IMR-90 (cell line): ENCODE results near the gene AUH. TPM values are rescaled to one million over a fixed set of nuclear protein-coding genes. Genes with fewer than 3 reads are reported as not detected.

Experiments
- ATAC-seq: fragments of 200-7000 bp; cut with Tn5 transposase; 2 replicates; pipeline ENCODE4 v1.9.1; 2020; ENCODE audit warnings: low read depth, mild to moderate bottlenecking, moderate library complexity
- BruUV-seq: library from RNA; stranded (reverse); fragments of 400-500 nt; replicated peaks from 2 replicates; lab custom pipeline; 2021; lab: Mats Ljungman, UMichigan
- CTCF ChIA-PET: fragments of 300-600 bp; formaldehyde crosslinking; extraction: SDS; loops from one replicate; lab custom pipeline; 2021; ENCODE audit warnings: antibody characterized with exemption; lab: Yijun Ruan, JAX
- POLR2A ChIA-PET: fragments of 300-600 bp; sonication (Branson Sonifier 250); formaldehyde crosslinking; loops from one replicate; lab custom pipeline; 2022; ENCODE audit warnings: antibody characterized with exemption; ENCODE audit not compliant: unreplicated experiment; lab: Charles Lee
- DNase-seq: peaks from one replicate; pipeline ENCODE4 v3.0.0; 2013
- H2AFZ ChIP-seq: replicated peaks from 2 replicates; pipeline ENCODE3; 2013; ENCODE audit warnings: low read length, mild to moderate bottlenecking; ENCODE audit not compliant: poor library complexity
- H2AK5ac ChIP-seq: 2 replicates; pipeline ENCODE4 v1.6.1; 2013; ENCODE audit warnings: low read depth, low read length, inconsistent platforms
- H2AK9ac ChIP-seq: replicated peaks from 2 replicates; pipeline ENCODE3; 2013; ENCODE audit warnings: mild to moderate bottlenecking, low read depth, low read length, moderate library complexity; ENCODE audit not compliant: poor library complexity
- H2BK120ac ChIP-seq: 2 replicates; pipeline ENCODE4 v1.6.1; 2013; ENCODE audit warnings: low read depth, low read length, inconsistent platforms
- H2BK15ac ChIP-seq: 3 replicates; pipeline ENCODE4 v1.6.1; 2013; ENCODE audit warnings: low read depth, low read length, inconsistent platforms
- H2BK20ac ChIP-seq: 2 replicates; pipeline ENCODE4 v1.6.1; 2013; ENCODE audit warnings: low read depth, mild to moderate bottlenecking, inconsistent platforms, low read length, moderate library complexity
- H2BK5ac ChIP-seq: 2 replicates; pipeline ENCODE4 v1.6.1; 2013; ENCODE audit warnings: mild to moderate bottlenecking, low read depth, low read length, inconsistent platforms; ENCODE audit not compliant: poor library complexity, severe bottlenecking
- H3K14ac ChIP-seq: replicated peaks from 2 replicates; pipeline ENCODE4 v1.6.1; 2013; ENCODE audit warnings: low read depth, low read length, inconsistent platforms
- H3K18ac ChIP-seq: 2 replicates; pipeline ENCODE4 v1.6.1; 2013; ENCODE audit warnings: low read depth, low read length, control low read depth
- H3K23ac ChIP-seq: 2 replicates; pipeline ENCODE4 v1.6.1; 2013; ENCODE audit warnings: low read depth, low read length, inconsistent platforms
- H3K27ac ChIP-seq: 2 replicates; pipeline ENCODE4 v1.5.1; 2013; ENCODE audit warnings: mild to moderate bottlenecking, control low read depth, low read length; ENCODE audit not compliant: insufficient read depth
- H3K27me3 ChIP-seq: 2 replicates; pipeline ENCODE4 v1.6.1; 2013; ENCODE audit warnings: low read length; ENCODE audit not compliant: control insufficient read depth, insufficient read depth
- H3K36me3 ChIP-seq: 2 replicates; pipeline ENCODE4 v1.6.1; 2013; ENCODE audit warnings: low read length, mixed read lengths; ENCODE audit not compliant: control insufficient read depth, insufficient read depth
- H3K4ac ChIP-seq: 2 replicates; pipeline ENCODE4 v1.6.1; 2013; ENCODE audit warnings: low read depth, low read length, inconsistent platforms
- H3K4me1 ChIP-seq: 2 replicates; pipeline ENCODE4 v1.6.1; 2013; ENCODE audit warnings: low read length, mixed read lengths; ENCODE audit not compliant: control insufficient read depth, insufficient read depth
- H3K4me2 ChIP-seq: 2 replicates; pipeline ENCODE4 v1.6.1; 2013; ENCODE audit warnings: low read depth, mild to moderate bottlenecking, control low read depth, low read length, moderate library complexity
- H3K4me3 ChIP-seq: 2 replicates; pipeline ENCODE4 v1.5.1; 2013; ENCODE audit warnings: low read depth, mild to moderate bottlenecking, control low read depth, low read length, moderate library complexity; ENCODE audit not compliant: insufficient read depth
- H3K56ac ChIP-seq: 2 replicates; pipeline ENCODE4 v1.6.1; 2013; ENCODE audit warnings: low read length, inconsistent platforms; ENCODE audit not compliant: insufficient read depth; ENCODE audit errors: extremely low read depth
- H3K79me1 ChIP-seq, 2 experiments: 2 replicates each; pipeline ENCODE4 v1.6.1; 2013; ENCODE audit warnings: low read length in 2 of 2, inconsistent platforms in 1 of 2, low read depth in 1 of 2
- H3K9ac ChIP-seq: 2 replicates; pipeline ENCODE4 v1.6.1; 2013; ENCODE audit warnings: low read depth, low read length, control low read depth
- H3K9me1 ChIP-seq: 2 replicates; pipeline ENCODE4 v1.6.1; 2013; ENCODE audit warnings: low read length, inconsistent platforms; ENCODE audit not compliant: insufficient read depth
- H3K9me3 ChIP-seq: 2 replicates; pipeline ENCODE4 v1.6.1; 2013; ENCODE audit warnings: low read length; ENCODE audit not compliant: control insufficient read depth, insufficient read depth
- H4K20me1 ChIP-seq: 2 replicates; pipeline ENCODE4 v1.6.1; 2013; ENCODE audit warnings: low read length, inconsistent platforms; ENCODE audit not compliant: insufficient read depth
- H4K5ac ChIP-seq: 2 replicates; pipeline ENCODE4 v1.6.1; 2013; ENCODE audit warnings: mild to moderate bottlenecking, low read depth, low read length, control low read depth
- H4K8ac ChIP-seq, 2 experiments: 2 replicates each; pipeline ENCODE4 v1.6.1; 2013; ENCODE audit warnings: low read depth in 2 of 2, low read length in 2 of 2, control low read depth in 1 of 2, inconsistent platforms in 1 of 2
- H4K91ac ChIP-seq: 2 replicates; pipeline ENCODE4 v1.6.1; 2013; ENCODE audit warnings: low read depth, low read length, inconsistent platforms; ENCODE audit not compliant: insufficient read depth
- BHLHE40 ChIP-seq: fragments of 150-350 bp; IDR thresholded peaks from 2 replicates; pipeline ENCODE4 v1.6.1; 2016; ENCODE audit warnings: mild to moderate bottlenecking, low read depth, low read length
- CEBPB ChIP-seq: IDR thresholded peaks from 2 replicates; pipeline ENCODE4 v1.6.1; 2012; ENCODE audit warnings: low read depth, low read length, improper control_type of control experiment
- CHD1 ChIP-seq: IDR thresholded peaks from 2 replicates; pipeline ENCODE4 v1.6.1; 2012; ENCODE audit warnings: low read depth, low read length, improper control_type of control experiment
- CTCF ChIP-seq: conservative IDR thresholded peaks from 2 replicates; pipeline ENCODE4 v1.5.1; 2012; ENCODE audit warnings: mild to moderate bottlenecking, low read depth, low read length, improper control_type of control experiment
- ELK1 ChIP-seq: fragments of 150-350 bp; IDR thresholded peaks from 2 replicates; pipeline ENCODE4 v1.6.1; 2016; ENCODE audit warnings: low read depth, mild to moderate bottlenecking, low read length, moderate library complexity, borderline replicate concordance
- FOS ChIP-seq: fragments of 150-350 bp; IDR thresholded peaks from 2 replicates; pipeline ENCODE4 v1.6.1; 2016; ENCODE audit warnings: low read depth, low read length
- MAFK ChIP-seq: IDR thresholded peaks from 2 replicates; pipeline ENCODE4 v1.6.1; 2012; ENCODE audit warnings: low read depth, low read length, improper control_type of control experiment
- MAZ ChIP-seq: IDR thresholded peaks from 2 replicates; pipeline ENCODE4 v1.6.1; 2012; ENCODE audit warnings: low read depth, mild to moderate bottlenecking, low read length, improper control_type of control experiment, moderate library complexity, borderline replicate concordance
- MXI1 ChIP-seq: IDR thresholded peaks from 2 replicates; pipeline ENCODE4 v1.6.1; 2012; ENCODE audit warnings: low read depth, mild to moderate bottlenecking, low read length, moderate library complexity, borderline replicate concordance
- NFE2L2 ChIP-seq: fragments of 150-350 bp; IDR thresholded peaks from 2 replicates; pipeline ENCODE4 v1.6.1; 2016; ENCODE audit warnings: low read depth, mild to moderate bottlenecking, low read length
- POLR2A ChIP-seq: IDR thresholded peaks from 2 replicates; pipeline ENCODE4 v1.6.1; 2012; ENCODE audit warnings: mild to moderate bottlenecking, low read depth, low read length
- RAD21 ChIP-seq: IDR thresholded peaks from 2 replicates; pipeline ENCODE4 v1.6.1; 2012; ENCODE audit warnings: low read length, improper control_type of control experiment
- RCOR1 ChIP-seq: IDR thresholded peaks from 2 replicates; pipeline ENCODE4 v1.6.1; 2012; ENCODE audit warnings: mild to moderate bottlenecking, low read length, improper control_type of control experiment; ENCODE audit not compliant: insufficient replicate concordance
- RFX5 ChIP-seq: IDR thresholded peaks from 2 replicates; pipeline ENCODE4 v1.8.0; 2012; ENCODE audit warnings: low read depth, mild to moderate bottlenecking, low read length, moderate library complexity
- SMC3 ChIP-seq: fragments of 150-350 bp; IDR thresholded peaks from 2 replicates; pipeline ENCODE4 v1.6.1; 2016; ENCODE audit warnings: low read depth, mild to moderate bottlenecking, antibody characterized with exemption, low read length, moderate library complexity
- USF2 ChIP-seq: fragments of 150-350 bp; IDR thresholded peaks from 2 replicates; pipeline ENCODE4 v1.6.1; 2017; ENCODE audit warnings: mild to moderate bottlenecking, antibody characterized with exemption, low read length, low read depth
- WGBS, 2 experiments: methylation state at CpG; one replicate each; pipeline versions ENCODE4 v1.1.5 to v1.1.7; 2013; ENCODE audit warnings: missing lambda C conversion rate in 2 of 2; ENCODE audit not compliant: insufficient read length in 1 of 2; ENCODE audit errors: extremely low coverage in 2 of 2; 5-methylcytosine and 5-hydroxymethylcytosine counted together
- dilution Hi-C: fragments of 300-500 bp; cut with HindIII; formaldehyde crosslinking; loops from one replicate; pipeline ENCODE4 v1.14.3; 2018; ENCODE audit warnings: low sequenced_read_pairs; ENCODE audit not compliant: unreplicated experiment
- in situ Hi-C: fragments of 300-500 bp; cut with MboI; formaldehyde crosslinking; loops from 3 replicates; pipeline ENCODE4 v1.14.3; 2019; ENCODE audit warnings: low sequenced_read_pairs, inconsistent platforms, mixed read lengths
- intact Hi-C: fragments of 100-400 bp; cut with micrococcal nuclease; formaldehyde crosslinking; loops from 2 replicates; pipeline ENCODE4 v1.10.0; 2022
- polyA plus RNA-seq, 3 experiments: library from polyadenylated mRNA; depleted of rRNA; stranded (reverse); fragments of >200 nt; gene quantifications; 2 replicates each; pipeline ENCODE4 v1.2.3, GENCODE V29; 2012; ENCODE audit warnings: low replicate concordance in 1 of 3
- total RNA-seq: library from RNA; depleted of rRNA; stranded (reverse); fragments of >200 nt; gene quantifications from 2 replicates; pipeline ENCODE4 v1.2.3, GENCODE V29; 2012

Gene AUH
- total and polyA plus RNA-seq, 2 of the 4 experiments (the other 2 are of a cell fraction) = 5.9 to 8.1 TPM

- Histone ChIP-seq H3K18ac (no peak overlapping the region), H2AK9ac (no peak overlapping the region), H2BK120ac (no peak overlapping the region), H2BK20ac (no peak overlapping the region), H2AFZ (no peak overlapping the region), H2AK5ac (no peak overlapping the region), H4K8ac (no peak overlapping the region), H3K14ac (no peak overlapping the region), H3K4me1 (peaks cover 16% of the 10 kb centered on the region), H3K56ac (no peak overlapping the region), H3K27me3 (no peaks in the 10 kb centered on the region), H3K9me3 (peaks cover 5% of the 10 kb centered on the region), H3K4ac (no peak overlapping the region), H3K9ac (no peak overlapping the region), H3K36me3 (no peaks in the 10 kb centered on the region), H3K4me3 (no peak overlapping the region), H4K20me1 (no peaks in the 10 kb centered on the region), H3K79me1 (peaks cover 3 to 19% of the 10 kb centered on the region in 2 experiments; a peak in 3 of 4 replicates), H4K5ac (no peak overlapping the region), H4K91ac (no peak overlapping the region), H3K27ac (no peak overlapping the region), H3K4me2 (no peak overlapping the region), H3K9me1 (peaks cover 13% of the 10 kb centered on the region), H2BK5ac (no peak overlapping the region), H3K23ac (no peak overlapping the region), H2BK15ac (no peak overlapping the region)
- no TSS peak for BruUV-seq
- TF ChIP-seq NFE2L2 = no peak
- TF ChIP-seq RFX5 = no peak
- no peak for TF ChIP-seq BHLHE40
- TF ChIP-seq USF2 = no peak
- TF ChIP-seq CTCF = no peak
- TF ChIP-seq POLR2A = no peak
- no peak for TF ChIP-seq MXI1
- no peak for TF ChIP-seq RAD21
- TF ChIP-seq ELK1 = no peak
- no peak for TF ChIP-seq FOS
- TF ChIP-seq RCOR1 = no peak
- TF ChIP-seq SMC3 = no peak
- no peak for TF ChIP-seq MAZ
- no peak for TF ChIP-seq CHD1
- no peak for TF ChIP-seq MAFK
- no peak for TF ChIP-seq CEBPB
- no CpG with 5 or more reads among the region's 2 CpGs for WGBS, 2 experiments
- in situ Hi-C loops (no loop called here), dilution Hi-C loops (no loop called here), intact Hi-C loops (no loop called here)
- ChIA-PET CTCF (no interaction called here), POLR2A (no interaction called here)
- DNase-seq (no peak), ATAC-seq (no peak)
These were observed 160.9 kb downstream of the AUH start for GRCh38 chr9:91200692-91201336.
